Hypothalamus (tissue), 51 donors: ENCODE data around the gene SIGLEC1.

Experiments used
- DNase-seq, 51 donors: peaks; one replicate each; lab custom pipeline; 2025; lab: John Stamatoyannopoulos, UW

The SIGLEC1 gene

DNA sequence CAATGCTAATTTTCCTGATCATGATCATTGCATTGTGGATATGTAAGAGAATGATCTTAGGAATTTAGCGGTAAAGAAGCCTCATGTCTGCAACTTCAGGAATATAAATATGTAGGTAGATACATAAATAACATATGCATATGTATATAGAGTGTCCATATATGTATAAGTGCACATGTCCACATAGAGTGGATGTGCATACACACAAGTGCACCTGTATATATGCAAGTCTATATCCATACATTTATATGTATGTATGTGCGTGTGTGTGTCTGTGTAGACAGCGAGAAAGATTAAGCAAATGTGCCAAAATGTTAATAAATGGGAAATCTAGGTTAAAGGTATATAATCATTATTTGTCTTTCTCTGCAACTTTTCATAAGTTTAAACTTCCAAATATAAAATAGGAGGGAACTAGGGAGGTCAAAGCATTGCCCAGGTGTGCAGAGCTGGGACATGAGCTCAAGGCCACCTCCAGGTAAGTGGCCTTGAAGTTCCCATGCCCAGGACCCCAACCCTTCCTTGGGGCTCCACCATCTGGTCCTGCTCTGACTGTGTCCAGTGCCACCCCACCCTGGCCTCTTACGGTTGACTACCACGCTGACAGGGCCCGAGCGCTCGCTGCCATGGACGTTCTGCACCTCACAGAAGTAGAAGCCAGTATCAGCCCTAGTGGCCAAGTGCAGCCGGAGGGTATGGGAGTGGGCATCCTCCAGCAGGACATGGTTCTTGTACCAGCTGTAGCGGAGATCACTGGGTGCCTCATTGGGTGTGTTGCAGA lies 9.6 kb downstream of the SIGLEC1 start:
- DNase-seq = no peak

DNA sequence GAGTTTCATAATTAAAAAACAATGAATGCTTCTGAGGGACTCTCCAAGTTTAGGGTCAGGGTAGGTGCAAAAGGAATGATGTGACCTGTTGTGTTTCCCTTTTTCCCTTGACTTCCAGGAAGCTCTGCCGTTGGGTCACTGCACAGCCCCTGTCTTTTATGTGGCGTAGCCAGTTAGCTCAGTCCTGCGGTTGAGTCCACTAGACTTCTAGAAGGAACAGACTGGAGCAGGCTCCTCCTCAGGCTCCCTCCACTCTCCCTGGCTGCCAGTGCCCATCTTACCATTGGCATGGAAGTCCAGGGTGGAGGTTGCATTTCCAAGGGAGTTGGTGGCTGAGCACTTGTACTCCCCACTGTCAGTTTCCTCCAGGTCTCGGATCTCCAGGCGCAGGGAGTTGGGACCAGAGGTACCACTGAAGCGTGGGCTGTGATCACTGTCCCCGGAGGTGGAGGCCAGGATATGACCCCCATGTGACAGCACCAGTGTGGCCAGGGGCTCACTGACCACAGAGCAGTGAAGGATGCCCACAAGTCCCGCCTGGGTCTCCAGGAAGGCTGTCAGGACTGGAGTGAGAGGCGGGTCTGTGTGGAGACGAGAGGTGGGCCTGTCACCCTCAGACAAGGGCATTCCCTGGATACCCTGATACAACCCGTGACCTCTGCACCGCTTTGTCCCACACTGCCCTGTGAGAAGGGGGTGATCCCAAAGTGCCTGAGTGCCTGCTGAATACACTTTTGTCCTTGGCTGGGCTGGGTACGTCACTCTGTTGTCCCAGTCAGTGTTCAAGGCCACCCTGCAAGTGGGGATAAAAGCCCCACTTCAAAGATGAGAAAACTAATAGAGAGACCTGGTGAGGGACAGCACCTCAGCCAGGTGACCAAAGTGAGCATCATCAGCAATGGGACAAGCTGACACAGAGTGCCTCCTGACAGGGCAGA lies 11.1 kb downstream of the SIGLEC1 start:
- DNase-seq = no peak

DNA sequence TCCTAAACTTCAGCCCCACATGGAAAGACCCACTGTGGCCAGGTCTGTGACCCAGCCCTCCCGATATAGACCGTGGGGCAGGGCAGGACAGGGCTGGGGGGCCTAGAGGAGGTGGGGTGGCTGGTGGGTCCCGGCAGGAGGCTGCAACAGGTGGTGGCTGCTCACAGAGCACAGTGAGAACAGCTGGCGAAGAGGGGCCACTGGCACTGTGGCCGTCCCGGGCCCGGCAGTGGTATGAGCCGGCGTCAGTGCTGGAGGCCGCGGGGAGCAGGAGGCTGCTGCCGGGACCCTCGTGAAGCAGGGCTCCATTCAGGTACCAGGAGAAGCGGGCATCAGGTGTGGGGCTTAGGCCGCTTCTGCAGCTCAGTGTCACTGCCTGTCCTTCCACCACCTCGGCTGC lies 13.4 kb downstream of the SIGLEC1 start:
- DNase-seq = no peak

DNA sequence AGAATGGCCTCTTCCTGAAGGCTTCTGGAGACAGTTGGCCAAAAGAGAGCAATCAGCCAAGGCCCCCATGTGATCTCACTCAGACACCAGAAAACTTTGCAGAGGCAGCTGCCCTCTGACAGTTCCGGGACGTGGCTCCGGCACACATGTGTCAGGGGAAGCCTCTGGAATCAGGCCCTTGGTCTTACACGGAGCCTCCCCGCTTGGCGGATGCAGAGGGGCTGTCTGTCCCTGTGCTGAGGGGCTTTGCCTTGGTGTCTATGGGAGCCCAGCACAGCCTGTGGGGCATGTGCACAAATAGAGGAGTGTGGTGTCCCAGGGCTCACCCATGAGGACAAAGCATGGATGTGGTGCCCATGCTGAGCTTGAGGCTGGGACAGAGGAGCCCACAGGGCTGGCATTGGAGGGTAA lies 13.8 kb downstream of the SIGLEC1 start:
- no peak for DNase-seq

DNA sequence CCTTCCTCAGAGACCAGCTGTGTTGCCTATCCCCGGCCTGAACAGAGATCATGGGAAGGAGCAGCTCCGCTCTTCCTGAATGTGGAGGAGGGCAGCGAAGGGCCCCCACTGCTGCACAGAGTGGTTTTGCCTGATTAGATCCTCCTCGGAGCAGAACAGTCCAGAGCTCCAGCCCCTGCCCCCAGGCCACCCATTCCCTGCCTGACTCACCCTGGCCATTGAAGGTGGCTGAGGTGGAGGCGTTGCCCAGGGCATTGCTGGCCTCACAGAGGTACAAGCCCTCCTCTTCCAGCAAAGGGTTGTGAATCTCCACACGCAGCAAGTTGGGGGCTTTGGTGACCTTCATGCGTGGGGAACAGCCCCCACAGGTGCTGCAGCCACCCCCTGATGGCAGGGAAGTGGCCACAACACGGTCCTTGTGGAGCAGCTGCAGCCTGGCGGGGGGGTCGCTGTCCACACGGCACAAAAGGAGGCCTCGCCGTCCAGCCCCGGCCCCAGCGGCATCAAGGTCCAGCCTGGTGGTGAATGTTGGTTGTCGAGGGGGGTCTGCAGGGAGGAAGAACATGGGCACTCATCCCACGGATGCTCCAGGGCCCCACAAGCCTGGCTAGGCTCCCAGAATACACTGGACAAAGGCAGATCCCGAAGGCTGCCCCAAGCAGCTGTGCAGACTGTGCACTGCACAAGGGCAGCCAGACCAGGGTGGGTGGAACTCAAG lies 14.7 kb downstream of the SIGLEC1 start:
- DNase-seq = no peak

DNA sequence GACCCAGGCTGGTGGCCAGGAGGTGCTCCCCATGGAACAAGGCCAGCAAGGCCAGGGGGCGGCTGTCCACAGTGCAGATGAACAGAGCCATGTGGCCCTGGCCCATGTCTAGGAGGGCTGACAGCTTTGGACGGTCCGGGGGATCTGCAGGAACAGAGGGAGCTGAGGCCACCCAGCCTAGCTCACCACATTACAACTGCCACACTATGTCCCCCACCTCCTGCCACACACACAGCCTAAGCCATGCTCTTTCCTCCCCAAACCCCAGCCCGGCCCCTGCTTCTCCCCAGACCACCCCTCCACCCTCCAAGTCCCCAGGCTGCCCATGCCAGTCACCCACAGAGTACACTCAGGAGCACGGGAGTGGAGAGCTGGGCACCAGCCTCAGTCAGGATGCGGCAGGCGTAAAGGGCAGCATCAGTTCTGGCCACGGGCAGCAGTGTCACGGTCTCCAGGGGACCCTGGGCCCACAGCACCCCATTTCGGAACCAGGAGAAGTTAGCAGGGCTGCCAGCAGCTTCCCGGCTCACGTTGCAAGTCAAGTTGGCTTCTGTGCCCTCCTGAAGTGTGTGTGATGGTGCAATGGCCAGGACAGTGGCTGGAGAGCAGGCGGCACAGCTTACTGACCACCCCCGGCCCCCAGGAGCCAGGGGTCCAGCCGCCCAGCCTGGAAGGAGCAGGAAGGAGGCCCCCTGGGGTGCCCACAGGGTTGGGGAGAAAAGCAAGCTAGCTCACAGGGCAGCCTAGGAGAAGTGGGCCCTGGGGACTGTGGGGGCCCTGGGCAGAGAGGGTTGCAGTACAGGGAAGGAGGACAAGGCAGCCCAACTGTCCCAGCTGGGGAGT lies 15.4 kb downstream of the SIGLEC1 start:
- no peak for DNase-seq

DNA sequence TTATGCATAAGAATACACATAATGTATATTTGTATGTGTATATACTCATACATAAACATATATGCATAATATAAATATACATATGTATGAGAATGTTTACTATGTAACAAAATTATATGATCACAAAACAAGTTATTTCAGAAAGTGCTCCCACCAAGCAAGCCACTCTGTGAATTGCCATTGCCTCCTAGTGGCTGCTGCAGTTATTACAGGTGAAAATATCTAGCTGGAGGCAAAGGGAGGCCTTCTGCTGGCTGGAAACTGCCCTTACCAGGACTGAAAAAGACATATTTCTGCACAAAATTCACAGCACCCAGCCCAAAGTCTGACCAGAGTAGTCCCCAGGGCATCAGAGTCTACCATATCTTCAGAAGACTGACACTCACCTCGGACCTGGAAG lies 16.2 kb downstream of the SIGLEC1 start:
- DNase-seq = no peak

DNA sequence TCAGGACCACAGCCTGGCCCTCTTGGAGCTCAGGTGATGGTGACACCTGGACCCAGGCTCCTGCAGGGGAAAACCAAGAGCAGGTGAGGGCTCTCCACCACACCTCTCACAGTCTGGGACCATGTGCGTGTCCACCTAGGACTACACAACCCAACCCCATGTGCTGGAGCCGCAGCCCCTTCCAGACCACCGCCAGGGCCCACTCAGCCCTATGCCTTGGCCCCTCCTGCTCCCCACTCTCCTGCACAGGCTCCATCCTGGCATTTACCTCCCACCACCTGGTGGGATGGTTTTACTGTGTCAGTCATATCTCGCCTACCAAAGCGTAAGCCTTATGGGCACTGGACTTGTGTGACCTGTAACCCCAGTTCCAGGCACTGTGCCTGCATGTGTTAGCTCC lies 17.5 kb downstream of the SIGLEC1 start:
- no peak for DNase-seq

DNA sequence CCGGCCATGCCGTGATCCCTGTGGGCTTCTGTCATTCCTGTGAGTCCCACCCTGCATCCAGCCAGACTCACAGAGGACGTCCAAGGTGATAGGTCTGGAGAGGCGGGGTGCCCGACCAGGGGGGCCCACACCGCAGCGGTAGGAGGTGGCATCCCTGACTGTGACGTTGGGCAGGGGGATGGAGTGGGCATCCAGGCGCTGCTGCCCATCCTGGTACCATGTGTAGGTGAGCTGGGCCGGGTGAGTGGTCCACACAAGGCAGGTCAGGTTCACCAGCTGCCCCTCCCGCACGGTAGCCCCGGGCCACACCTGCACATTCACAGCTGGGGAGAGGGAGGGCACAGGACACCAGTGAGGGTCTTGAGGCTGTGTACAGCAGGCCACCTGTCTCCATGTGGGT lies 19.0 kb downstream of the SIGLEC1 start:
- DNase-seq = no peak

DNA sequence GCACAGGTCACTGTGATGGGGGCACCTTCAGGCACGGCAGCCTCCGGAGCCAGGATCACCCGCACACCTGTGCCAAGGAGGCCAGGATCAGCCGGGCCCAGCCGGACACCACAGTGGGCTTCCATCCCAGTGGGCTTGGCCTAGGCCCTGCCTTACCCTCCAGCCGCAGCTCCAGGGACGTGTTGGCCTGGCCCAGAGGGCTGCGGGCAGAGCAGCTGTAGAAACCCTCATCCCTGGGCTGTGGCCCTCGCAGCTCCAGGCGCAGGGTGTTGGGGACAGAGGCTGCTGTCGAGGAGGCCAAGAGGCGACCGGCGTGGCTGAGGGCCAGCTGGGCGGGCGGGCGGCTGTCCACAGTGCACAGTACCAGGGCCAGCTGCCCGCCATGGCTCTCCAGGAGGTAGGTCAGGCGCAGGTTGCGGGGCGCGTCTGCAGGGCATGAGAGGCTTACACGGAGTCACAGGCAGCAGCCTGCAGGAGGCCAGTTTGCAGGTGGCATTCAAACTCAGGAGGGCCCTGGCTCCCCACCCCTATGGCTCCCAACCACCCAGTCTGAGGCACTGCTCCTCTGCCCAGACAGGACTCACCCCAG lies 19.6 kb downstream of the SIGLEC1 start:
- no peak for DNase-seq

DNA sequence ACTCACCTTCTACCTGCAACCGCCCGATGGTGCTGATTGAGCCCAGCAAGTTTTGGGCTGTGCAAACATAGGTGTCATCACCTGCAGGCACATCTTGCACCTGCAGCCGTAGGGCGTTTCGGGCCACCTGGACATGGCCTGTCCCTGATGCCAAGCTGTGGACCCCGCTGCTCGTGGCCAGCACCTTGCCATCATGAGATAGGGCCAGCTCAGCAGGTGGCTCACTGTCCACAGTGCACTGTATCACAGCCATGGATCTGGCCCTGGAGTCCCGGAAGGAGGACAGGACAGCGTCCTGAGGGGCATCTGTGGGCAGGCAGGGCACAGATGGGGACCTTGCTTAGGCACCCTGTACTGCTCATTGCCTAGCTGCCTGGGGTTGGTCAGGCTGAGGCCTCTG lies 20.5 kb downstream of the SIGLEC1 start:
- DNase-seq = no peak

DNA sequence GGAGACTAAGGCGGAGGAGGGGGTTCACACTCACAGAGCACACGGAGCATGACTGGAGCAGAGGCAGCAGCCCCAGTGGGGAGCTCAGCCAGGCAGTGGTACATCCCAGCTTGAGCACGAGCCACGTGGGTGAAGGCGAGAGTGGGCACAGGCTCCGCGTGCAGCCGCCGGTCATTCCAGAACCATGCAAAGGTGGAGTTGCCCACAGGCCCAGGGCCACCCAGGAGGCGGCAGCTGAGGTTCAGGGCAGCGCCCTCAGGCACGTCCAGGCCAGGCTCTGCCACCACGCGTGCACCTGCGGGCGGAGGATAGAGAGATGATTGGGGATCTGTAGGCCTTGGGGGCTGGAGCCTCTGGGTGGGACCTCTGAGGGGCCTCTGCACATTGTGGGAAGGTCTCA lies 21.1 kb downstream of the SIGLEC1 start:
- no peak for DNase-seq

DNA sequence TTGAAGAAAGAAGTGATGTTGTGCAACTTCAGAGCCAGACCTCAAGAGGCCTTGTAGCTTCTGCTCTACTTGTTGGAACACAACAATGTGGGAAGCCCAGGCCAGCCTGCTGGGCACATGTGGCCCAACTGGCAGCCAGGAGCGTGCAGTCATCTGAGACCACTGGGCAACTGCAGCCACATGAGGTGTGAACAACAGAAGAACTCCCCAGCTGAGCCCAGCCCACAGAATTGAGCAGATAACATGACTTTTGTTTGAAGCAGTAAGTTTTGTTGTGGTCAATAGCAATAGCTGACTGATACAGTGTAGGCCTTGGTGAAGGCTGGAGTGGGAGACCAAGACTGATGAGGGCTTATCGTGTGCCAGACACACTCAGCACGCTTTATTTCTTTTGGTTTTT lies 22.0 kb downstream of the SIGLEC1 start:
- DNase-seq = no peak

DNA sequence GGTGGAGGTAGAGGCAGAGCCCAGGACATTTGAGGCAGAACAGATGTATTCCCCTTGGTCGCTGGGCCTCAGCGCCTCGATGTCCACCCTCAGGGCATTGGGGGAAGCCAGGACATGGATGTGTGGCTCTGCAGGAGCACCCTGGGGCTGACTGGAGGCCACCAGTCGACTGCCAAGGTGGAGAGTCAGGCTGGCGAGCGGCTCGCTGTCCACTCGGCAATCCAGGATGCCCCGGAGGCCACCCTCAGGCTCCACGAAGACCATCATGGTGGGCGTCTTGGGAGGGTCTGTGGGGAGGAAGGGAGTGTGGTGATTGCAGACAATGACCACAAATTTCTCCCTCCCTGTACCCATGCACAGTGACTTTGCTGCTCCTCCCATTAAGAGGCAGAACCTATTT lies 22.4 kb downstream of the SIGLEC1 start:
- no peak for DNase-seq

DNA sequence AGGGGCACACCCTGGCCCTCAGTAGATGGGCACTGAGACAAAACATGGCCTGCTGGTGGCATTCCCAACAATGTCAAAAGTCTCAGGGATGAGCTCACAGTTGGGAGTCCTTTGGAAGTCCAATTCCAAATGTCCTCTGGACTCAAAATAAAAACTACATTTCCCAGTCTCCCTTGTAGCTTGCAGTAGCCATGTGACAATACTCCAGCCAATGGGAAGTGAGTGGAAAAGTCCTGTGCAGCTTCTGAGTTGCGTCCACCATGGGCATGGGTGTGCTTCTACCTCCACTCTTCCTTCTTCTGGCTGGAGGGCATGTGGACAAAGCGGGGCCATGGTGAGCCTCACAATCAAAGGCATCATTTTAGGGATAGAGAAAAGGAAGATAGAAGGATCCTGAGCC lies 24.7 kb downstream of the SIGLEC1 start:
- DNase-seq = peak in 3 of 51 donors; percentile 10 to 21 (median 12)

DNA sequence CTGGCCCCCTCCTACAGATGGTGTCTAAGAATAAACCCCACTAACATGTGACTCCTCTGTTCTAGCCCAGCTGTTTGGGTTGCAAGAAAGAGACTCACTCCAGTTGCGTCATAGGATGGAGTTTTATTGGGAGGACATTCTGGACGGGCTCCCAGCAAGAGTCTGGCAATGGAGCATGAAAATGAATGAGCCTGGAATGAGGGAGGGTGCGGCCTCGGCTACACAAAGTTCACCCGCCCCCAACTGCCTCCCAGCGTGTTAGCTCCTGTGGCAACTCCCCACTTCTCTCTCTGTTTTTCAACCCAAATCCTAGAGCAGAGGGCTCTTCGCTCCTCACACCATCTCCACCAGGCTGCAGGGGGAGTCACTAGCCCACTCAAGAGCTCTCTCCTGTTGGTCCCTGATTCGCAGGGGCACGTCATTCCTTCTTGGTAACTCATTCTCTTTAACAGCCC lies 25.5 kb downstream of the SIGLEC1 start:
- peak in 34 of 51 donors; percentile 8 to 81 (median 50) for DNase-seq

DNA sequence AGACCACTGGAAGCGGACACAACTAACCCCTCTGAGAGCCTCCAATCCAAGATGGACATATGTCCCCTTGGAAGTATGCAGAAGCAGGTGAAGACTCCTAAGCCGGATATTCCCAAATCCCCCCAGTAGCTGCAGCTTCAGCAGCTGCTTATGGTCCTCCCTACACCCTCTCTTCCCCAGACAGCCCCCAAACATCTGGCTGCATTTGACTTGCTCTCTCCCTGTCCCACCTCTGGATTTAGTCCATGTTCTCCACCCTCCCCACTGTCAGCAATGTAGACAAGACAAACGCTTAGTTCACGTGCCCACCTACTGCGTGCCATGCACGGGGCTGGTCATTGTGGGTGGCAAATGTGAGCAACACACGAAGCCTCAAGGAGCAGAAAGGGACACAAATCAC lies 26.0 kb downstream of the SIGLEC1 start:
- no peak for DNase-seq

DNA sequence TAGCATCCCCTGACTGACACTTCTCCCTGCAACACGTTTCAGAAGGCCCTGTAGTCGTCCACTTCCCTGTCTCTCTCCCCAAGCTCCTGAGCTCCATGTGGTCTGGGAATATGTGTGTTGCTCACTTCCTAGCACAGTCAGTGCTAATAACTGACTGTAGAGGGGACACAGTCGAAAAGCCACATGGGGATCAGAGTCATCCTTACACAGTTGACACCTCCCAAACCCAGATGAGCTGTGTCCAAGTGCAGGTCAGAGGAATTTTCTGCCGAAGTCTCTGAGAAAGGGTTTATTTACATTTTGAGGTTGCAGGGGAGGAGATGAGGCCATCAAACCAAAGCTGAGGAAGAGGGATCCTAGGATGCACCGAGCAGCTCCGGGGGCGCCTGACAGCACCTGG lies 27.1 kb downstream of the SIGLEC1 start:
- no peak for DNase-seq

DNA sequence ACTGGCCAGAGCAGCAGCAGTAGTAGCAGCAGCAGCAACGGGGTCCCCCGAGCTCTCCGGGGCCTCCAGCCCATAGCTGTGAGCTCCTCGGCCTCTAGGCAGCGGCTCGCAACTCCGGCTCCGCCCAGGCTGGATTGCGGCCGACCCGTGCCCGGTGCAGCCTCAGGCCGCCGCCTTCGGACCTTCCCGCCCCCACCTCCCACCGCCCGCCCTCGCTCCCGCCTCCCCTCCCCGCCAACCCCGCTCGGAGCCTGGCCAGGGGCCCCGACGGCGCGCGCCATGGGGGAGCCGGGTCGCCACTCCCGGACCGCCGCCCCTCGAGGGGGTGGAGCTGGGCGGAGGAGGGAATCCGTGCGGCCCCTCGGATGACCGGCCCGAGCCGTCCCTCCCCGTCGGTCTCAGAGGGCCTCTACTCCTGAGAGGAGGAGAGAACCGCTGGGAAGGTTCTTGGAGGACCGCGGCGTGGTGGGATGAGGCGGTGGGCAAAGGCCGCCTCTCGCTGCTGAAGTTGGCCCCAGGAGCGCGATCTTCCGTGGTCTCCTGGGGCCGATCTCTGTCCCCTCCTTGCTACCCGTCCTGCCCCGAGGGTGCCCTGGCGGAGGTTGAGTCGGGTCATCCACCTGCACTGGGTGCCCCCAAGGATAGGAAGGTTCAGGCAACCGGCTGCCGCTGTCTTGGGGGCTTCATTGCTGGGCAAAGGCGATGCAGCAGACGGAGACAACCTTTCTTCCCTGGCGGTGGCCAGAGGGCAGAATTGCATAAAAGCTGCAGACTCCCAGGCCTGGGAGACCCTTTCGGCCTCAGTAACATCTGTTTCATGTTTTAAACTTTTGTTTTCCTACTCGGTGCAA lies 30.2 kb downstream of the SIGLEC1 start, which contains the start of gene ADAM33:
TSS of gene ADAM33 (minus strand) at position 80 of the 851 bp plus-strand sequence. CDS start at position 74, 6 bp downstream.
- peak in 4 of 51 donors; percentile 21 to 46 (median 34) for DNase-seq
